ENCODE results near the gene EPHX1. TPM values are rescaled to one million over a fixed set of nuclear protein-coding genes. Genes with fewer than 3 reads are reported as not detected.

Gene EPHX1
- total and polyA plus RNA-seq, 4 donors: 31.7 to 115 (median 98.5) TPM

GRCh38 chr1:225875044-225875815, 65.3 kb downstream of the EPHX1 start:
- Histone ChIP-seq H3K27ac (ENCODE audit: low read depth in 1 of 2, low read length in 1 of 2) (peak overlapping the region in 1 of 2 donors; percentile 87), H3K9ac (ENCODE audit: insufficient read depth in 1 of 2, low read length in 2 of 2) (peak overlapping the region; percentile 7 to 40), H3K4me1 (ENCODE audit: control insufficient read depth in 5 of 5, insufficient read depth in 5 of 5, low read length in 5 of 5) (peaks cover 15 to 40% (median 23%) of the 10 kb centered on the region in 5 donors), H3K4me3 (no peak overlapping the region), H3K27me3 (ENCODE audit: control insufficient read depth in 3 of 3, insufficient read depth in 3 of 3, low read length in 2 of 3) (no peaks in the 10 kb centered on the region), H3K9me3 (ENCODE audit: control insufficient read depth in 4 of 4, insufficient read depth in 3 of 4, low read length in 3 of 4) (no peaks in the 10 kb centered on the region), H3K36me3 (ENCODE audit: control insufficient read depth in 4 of 4, insufficient read depth in 4 of 4, low read length in 4 of 4) (peaks cover 4 to 36% (median 31%) of the 10 kb centered on the region in 4 donors)
- 75 to 83% methylated on average over 12 of the region's 12 CpGs for WGBS, 2 donors
- no peak for TF ChIP-seq CTCF (IDR thresholded peaks at IDR 0.05; ENCODE audit: control extremely low read depth, extremely low read depth)
- ATAC-seq (ENCODE audit: insufficient read depth, low FRiP score) (peak; percentile 75), DNase-seq (peak in 2 of 3 donors; percentile 56 to 65)

- Histone ChIP-seq H3K9me3 (ENCODE audit: control insufficient read depth in 4 of 4, insufficient read depth in 3 of 4, low read length in 3 of 4) (no peaks in the 10 kb centered on the region), H3K4me1 (ENCODE audit: control insufficient read depth in 5 of 5, insufficient read depth in 5 of 5, low read length in 5 of 5) (peaks cover 20 to 44% (median 33%) of the 10 kb centered on the region in 5 donors), H3K27me3 (ENCODE audit: control insufficient read depth in 3 of 3, insufficient read depth in 3 of 3, low read length in 2 of 3) (no peaks in the 10 kb centered on the region), H3K9ac (ENCODE audit: insufficient read depth in 1 of 2, low read length in 2 of 2) (no peak overlapping the region), H3K4me3 (no peak overlapping the region), H3K27ac (ENCODE audit: low read depth in 1 of 2, low read length in 1 of 2) (peak overlapping the region in 1 of 2 donors; percentile 43), H3K36me3 (ENCODE audit: control insufficient read depth in 4 of 4, insufficient read depth in 4 of 4, low read length in 4 of 4) (peaks cover 4 to 28% (median 24%) of the 10 kb centered on the region in 4 donors)
- no peak for TF ChIP-seq CTCF (IDR thresholded peaks at IDR 0.05; ENCODE audit: control extremely low read depth, extremely low read depth)
- ATAC-seq (ENCODE audit: insufficient read depth, low FRiP score): no peak
- 80 to 90% methylated on average over 12 of the region's 12 CpGs for WGBS, 2 donors
- no peak for DNase-seq
Measured at GRCh38 chr1:225876900-225877510, 67.1 kb downstream of the EPHX1 start.

- Histone ChIP-seq H3K27me3 (ENCODE audit: control insufficient read depth in 3 of 3, insufficient read depth in 3 of 3, low read length in 2 of 3) (no peaks in the 10 kb centered on the region), H3K9ac (ENCODE audit: insufficient read depth in 1 of 2, low read length in 2 of 2) (no peak overlapping the region), H3K4me1 (ENCODE audit: control insufficient read depth in 5 of 5, insufficient read depth in 5 of 5, low read length in 5 of 5) (peaks cover 20 to 44% (median 27%) of the 10 kb centered on the region in 5 donors), H3K9me3 (ENCODE audit: control insufficient read depth in 4 of 4, insufficient read depth in 3 of 4, low read length in 3 of 4) (no peaks in the 10 kb centered on the region), H3K4me3 (no peak overlapping the region), H3K36me3 (ENCODE audit: control insufficient read depth in 4 of 4, insufficient read depth in 4 of 4, low read length in 4 of 4) (peaks cover 4 to 28% (median 24%) of the 10 kb centered on the region in 4 donors), H3K27ac (ENCODE audit: low read depth in 1 of 2, low read length in 1 of 2) (peak overlapping the region in 1 of 2 donors; percentile 43)
- ATAC-seq (ENCODE audit: insufficient read depth, low FRiP score): no peak
- TF ChIP-seq CTCF (IDR thresholded peaks at IDR 0.05; ENCODE audit: control extremely low read depth, extremely low read depth): no peak
- 52 to 56% methylated on average over 10 of the region's 10 CpGs for WGBS, 2 donors
- peak; percentile 70 to 80 (median 78) for DNase-seq
Measured at GRCh38 chr1:225877580-225877979, 67.7 kb downstream of the EPHX1 start.

Measured in lung (tissue), 12 donors.